HG02884 (cell line): Measurements from ENCODE around the gene TMEM63B.
"Not testable (repeated sequence)": the region's sequence is repeated elsewhere in the genome, so short reads cannot be mapped to it uniquely, and the experiment has no call there.

Experiments used
- ATAC-seq: cut with Tn5 transposase; IDR thresholded peaks from one replicate; pipeline ENCODE4 v1.9.1; 2021; ENCODE audit warnings: mild to moderate bottlenecking, moderate library complexity; ENCODE audit not compliant: unreplicated experiment

TMEM63B gene

GRCh38 chr6:44142835-44143234, 15.5 kb downstream of the TMEM63B start:
- no peak for ATAC-seq

- ATAC-seq = no peak
Measured at GRCh38 chr6:44143731-44144130, 16.4 kb downstream of the TMEM63B start.

GRCh38 chr6:44144536-44144935, 17.2 kb downstream of the TMEM63B start:
- ATAC-seq = not testable (repeated sequence)

GRCh38 chr6:44145839-44146238, 18.5 kb downstream of the TMEM63B start:
- no peak for ATAC-seq

DNA sequence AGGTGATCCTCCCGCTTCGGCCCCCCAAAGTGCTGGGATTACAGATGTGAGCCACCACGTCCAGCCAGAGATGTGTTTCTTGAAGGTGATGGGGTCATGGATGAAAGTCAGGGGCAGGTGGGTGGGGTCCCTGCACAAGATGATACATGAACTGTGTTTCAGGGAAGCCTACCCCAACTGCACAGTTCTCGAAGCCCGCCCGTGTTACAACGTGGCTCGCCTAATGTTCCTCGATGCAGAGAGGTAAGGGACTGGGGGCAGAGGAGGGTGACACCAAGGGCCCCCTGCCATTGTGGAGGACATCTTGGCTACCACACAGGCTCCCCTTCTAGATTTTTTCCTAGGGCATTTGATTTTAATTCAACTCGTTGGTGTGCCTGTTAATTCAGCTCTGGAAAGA, 19.3 kb downstream of the TMEM63B start:
- ATAC-seq = no peak

DNA sequence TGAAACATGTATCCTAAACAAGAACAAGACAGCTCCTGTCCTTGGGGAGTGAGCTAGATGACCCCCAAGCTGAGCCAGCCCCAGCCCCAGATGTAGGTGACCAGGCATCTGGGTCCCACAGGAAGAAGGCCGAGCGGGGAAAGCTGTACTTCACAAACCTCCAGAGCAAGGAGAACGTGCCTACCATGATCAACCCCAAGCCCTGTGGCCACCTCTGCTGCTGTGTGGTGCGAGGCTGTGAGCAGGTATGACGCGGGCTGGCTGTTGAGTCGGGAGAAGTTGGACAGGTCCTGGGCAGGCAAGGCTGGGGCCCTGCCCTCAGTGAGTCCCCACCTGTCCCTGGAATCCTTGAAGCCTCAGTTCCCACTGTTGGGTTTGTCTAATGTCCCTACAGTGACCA, 19.9 kb downstream of the TMEM63B start:
- ATAC-seq = no peak

DNA sequence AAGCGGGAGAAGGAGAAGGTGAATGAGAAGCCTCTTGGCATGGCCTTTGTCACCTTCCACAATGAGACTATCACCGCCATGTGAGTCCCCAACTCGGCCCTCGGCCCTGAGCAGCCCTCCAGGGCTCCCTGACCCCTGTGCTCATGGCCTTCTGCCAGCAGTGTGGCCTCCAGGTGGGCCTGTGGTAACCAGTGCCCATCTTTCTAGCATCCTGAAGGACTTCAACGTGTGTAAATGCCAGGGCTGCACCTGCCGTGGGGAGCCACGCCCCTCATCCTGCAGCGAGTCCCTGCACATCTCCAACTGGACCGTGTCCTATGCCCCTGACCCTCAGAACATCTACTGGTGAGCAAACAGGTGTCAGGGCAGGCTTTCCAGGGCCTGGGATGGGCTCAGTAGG, 21.0 kb downstream of the TMEM63B start:
- ATAC-seq = no peak

GRCh38 chr6:44149369-44150012, 22.1 kb downstream of the TMEM63B start:
- no peak for ATAC-seq

GRCh38 chr6:44150317-44150917, 23.1 kb downstream of the TMEM63B start:
- no peak for ATAC-seq

DNA sequence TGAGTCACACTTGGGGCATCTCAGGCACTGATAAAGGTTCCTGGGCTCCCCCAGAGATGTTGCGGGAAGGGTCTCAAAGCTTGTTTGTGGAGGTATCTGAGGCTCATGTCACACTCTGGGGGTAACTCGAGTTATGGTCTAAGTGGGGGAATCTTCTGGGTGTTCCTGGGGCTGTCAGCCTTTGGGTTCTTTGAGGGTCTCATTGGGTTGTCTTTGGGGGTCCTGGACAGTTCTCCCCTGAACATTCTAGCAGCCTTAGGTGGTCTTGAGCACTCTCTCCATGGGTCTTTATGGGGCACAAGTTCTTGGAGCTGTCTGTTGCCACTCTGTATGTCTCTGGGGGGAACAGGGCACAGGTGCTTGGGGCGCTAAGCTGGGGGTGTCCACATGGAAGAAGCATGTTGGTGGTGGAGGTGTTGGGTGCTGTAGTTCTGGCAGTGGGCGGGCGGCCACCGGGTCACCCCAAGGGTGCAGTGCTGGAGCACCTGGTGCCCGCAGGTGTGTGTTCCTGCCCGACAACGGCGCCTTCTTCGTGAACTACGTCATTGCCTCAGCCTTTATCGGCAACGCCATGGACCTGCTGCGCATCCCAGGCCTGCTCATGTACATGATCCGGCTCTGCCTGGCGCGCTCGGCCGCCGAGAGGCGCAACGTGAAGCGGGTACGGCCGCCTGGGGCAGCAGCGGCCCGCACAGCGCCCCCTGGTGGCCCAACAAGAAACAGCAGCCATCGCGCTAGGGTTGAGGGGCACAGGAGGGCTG, 24.2 kb downstream of the TMEM63B start:
- no peak for ATAC-seq

GRCh38 chr6:44152109-44152461, 24.7 kb downstream of the TMEM63B start:
- no peak for ATAC-seq

- no peak for ATAC-seq
Measured at GRCh38 chr6:44152533-44152932, 25.2 kb downstream of the TMEM63B start.

DNA sequence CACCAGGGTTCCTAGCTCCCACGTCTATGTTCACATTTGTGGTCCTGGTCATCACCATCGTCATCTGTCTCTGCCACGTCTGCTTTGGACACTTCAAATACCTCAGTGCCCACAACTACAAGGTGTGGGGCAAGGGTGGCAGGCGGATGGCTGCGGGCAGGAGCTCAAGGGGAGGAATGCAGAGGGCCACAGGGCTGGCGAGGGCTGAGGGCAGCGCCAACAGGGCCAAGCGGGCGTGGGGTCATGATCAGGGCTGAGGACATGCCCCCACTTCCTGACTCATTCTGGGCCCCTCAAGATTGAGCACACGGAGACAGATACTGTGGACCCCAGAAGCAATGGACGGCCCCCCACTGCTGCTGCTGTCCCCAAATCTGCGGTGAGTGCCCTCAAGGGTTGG, 26.7 kb downstream of the TMEM63B start:
- ATAC-seq = no peak

DNA sequence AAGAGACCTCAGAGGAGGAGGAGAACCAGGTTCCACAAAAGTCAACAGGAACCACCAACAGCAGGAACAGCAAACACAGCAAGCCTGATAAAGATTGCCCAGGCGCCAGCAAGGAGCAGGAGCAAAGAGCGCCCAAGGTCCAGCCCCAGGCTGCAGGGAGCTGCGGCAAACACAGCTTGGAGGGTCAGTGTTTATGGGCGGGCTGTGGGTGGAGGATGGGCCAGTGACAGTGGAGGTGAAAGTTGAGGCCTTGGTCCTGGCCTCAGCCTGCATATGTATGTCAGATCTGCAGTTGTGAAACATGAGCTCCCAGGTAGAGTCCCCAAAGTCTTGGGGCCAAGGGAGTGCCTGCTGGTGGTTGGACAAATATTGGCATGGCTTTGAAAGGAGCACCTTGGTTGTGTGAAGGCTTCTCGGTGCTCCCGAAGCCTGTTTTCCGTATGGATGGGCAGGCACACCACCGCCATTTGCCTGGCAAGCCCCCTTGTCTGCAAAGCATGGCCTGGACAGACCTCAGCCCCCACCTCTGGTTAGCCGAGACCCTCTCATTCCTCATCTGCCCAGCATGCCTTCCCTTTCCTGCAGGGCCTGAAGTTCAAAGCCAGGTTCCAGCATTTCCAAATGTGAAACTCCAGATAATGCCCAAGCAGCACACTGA, 29.3 kb downstream of the TMEM63B start:
- no peak for ATAC-seq

- ATAC-seq = no peak
Measured at GRCh38 chr6:44157152-44157521, 29.8 kb downstream of the TMEM63B start.

DNA sequence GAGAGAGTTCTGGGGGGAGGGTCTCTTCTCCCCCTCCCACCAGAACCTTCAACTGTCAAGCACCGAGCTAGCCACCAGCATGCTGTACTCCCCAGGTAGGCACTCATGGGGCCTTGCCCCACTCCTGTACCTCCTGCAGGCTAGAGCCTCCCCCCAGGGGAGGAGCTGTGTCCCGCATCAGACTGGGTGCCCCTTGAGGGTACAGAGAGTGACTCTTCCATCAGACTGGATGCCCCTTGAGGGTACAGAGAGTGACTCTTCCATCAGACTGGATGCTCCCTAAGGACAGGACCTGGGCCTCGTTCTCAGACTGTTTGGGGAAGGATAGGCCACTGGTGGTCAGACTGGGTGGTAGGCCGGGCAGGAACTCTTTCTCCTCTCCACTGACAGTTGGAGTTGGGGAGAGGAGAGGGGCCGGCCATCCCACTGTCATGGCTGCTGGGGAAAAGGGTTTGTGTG, 31.4 kb downstream of the TMEM63B start, which contains the start of gene CAPN11:
Gene CAPN11, plus strand, starts transcription at position 51 of the 459 bp plus-strand sequence. Its CDS starts 29 bp downstream, at position 80.
- no peak for ATAC-seq

DNA sequence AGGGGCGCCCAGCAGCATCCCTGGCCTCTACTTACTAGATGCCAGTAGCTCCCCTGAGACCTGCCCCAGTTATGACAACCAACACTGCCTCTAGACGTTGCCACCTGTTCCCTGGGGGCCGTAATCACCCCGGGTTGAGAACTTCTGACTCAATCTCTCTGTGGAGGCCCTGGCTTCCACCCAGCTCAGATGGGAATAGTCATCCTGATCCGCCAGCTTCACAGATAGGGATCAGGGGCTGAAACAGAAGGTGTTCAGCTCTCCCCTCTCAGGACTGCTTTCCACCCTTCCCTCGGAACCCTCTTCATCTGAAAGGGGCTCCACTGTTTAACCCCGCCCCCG, 34.6 kb downstream of the TMEM63B start:
- ATAC-seq = no peak

- no peak for ATAC-seq
Measured at GRCh38 chr6:44162876-44163625, 35.7 kb downstream of the TMEM63B start.

- no peak for ATAC-seq
Measured at GRCh38 chr6:44166116-44166515, 38.8 kb downstream of the TMEM63B start.

GRCh38 chr6:44166591-44167184, 39.3 kb downstream of the TMEM63B start:
- ATAC-seq = no peak

DNA sequence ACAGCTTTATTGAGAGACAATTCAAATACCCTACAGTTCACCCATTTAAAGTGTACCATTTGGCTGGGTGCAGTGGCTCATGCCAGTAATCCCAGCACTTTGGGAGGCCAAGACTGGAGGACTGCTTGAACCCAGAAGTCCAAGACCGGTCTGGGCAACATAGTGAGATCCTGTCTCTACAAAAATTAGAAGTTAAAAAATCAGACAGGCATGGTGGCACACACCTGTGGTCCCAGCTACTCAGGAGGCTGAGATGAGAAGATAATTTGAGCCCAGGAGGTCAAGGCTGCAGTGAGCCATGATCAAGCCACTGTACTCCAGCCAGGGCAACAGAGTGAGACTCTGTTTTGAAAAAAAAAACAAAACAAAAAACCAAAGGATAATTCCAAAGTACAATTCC, 40.2 kb downstream of the TMEM63B start:
- no peak for ATAC-seq
